Measurements from ENCODE around the gene GNAS.

The GNAS gene

GRCh38 chr20:58810879-58811250, 41.7 kb upstream of the GNAS start:
- H3K36me3 ChIP-seq, result no peaks in the 10 kb centered on the region
- no peaks in the 10 kb centered on the region for H3K9me3 ChIP-seq
- no peak for DNase-seq
- H3K4me3 ChIP-seq (ENCODE audit: low read depth, low read length), result no peak overlapping the region
- H3K27me3 ChIP-seq, result no peaks in the 10 kb centered on the region
- H3K4me1 ChIP-seq, result no peaks in the 10 kb centered on the region
- TF ChIP-seq CTCF (IDR thresholded peaks at IDR 0.05; ENCODE audit: low read depth, low read length), result no peak

- no peak overlapping the region for H3K4me3 ChIP-seq (ENCODE audit: low read depth, low read length)
- H3K36me3 ChIP-seq, result no peaks in the 10 kb centered on the region
- H3K27me3 ChIP-seq, result no peaks in the 10 kb centered on the region
- no peaks in the 10 kb centered on the region for H3K9me3 ChIP-seq
- DNase-seq, result no peak
- no peaks in the 10 kb centered on the region for H3K4me1 ChIP-seq
- no peak for TF ChIP-seq CTCF (IDR thresholded peaks at IDR 0.05; ENCODE audit: low read depth, low read length)
Observed at GRCh38 chr20:58811334-58811733, 41.2 kb upstream of the GNAS start.

- Histone ChIP-seq H3K27me3 (no peaks in the 10 kb centered on the region), H3K4me1 (no peaks in the 10 kb centered on the region), H3K4me3 (ENCODE audit: low read depth, low read length) (no peak overlapping the region), H3K9me3 (no peaks in the 10 kb centered on the region), H3K36me3 (no peaks in the 10 kb centered on the region)
- TF ChIP-seq CTCF (IDR thresholded peaks at IDR 0.05; ENCODE audit: low read depth, low read length), result no peak
- DNase-seq, result no peak
Observed at GRCh38 chr20:58813369-58813768, 39.1 kb upstream of the GNAS start.

- no peaks in the 10 kb centered on the region for H3K4me1 ChIP-seq
- TF ChIP-seq CTCF (IDR thresholded peaks at IDR 0.05; ENCODE audit: low read depth, low read length), result no peak
- no peaks in the 10 kb centered on the region for H3K9me3 ChIP-seq
- DNase-seq, result no peak
- no peaks in the 10 kb centered on the region for H3K27me3 ChIP-seq
- no peaks in the 10 kb centered on the region; the same call in 1 of the 2 replicates for H3K36me3 ChIP-seq
- no peak overlapping the region for H3K4me3 ChIP-seq (ENCODE audit: low read depth, low read length)
Observed at GRCh38 chr20:58815448-58815847, 37.1 kb upstream of the GNAS start.

GRCh38 chr20:58816051-58816450, 36.5 kb upstream of the GNAS start:
- H3K4me3 ChIP-seq (ENCODE audit: low read depth, low read length), result no peak overlapping the region
- H3K36me3 ChIP-seq, result no peaks in the 10 kb centered on the region; the same call in 1 of the 2 replicates
- H3K27me3 ChIP-seq, result no peaks in the 10 kb centered on the region
- TF ChIP-seq CTCF (IDR thresholded peaks at IDR 0.05; ENCODE audit: low read depth, low read length), result no peak
- DNase-seq, result no peak
- no peaks in the 10 kb centered on the region for H3K4me1 ChIP-seq
- no peaks in the 10 kb centered on the region for H3K9me3 ChIP-seq

- no peaks in the 10 kb centered on the region; the same call in 1 of the 2 replicates for H3K36me3 ChIP-seq
- H3K27me3 ChIP-seq, result no peaks in the 10 kb centered on the region
Observed at GRCh38 chr20:58816957-58817651, 35.4 kb upstream of the GNAS start.

More at GRCh38 chr20:58816957-58817651, 35.4 kb upstream of the GNAS start:
- TF ChIP-seq CTCF (IDR thresholded peaks at IDR 0.05; ENCODE audit: low read depth, low read length), result no peak
- no peak for DNase-seq
- H3K4me3 ChIP-seq (ENCODE audit: low read depth, low read length), result no peak overlapping the region
- no peaks in the 10 kb centered on the region for H3K4me1 ChIP-seq
- H3K9me3 ChIP-seq, result no peaks in the 10 kb centered on the region

Measured in BE2C (cell line).